Large intestine (tissue), 3 donors: ENCODE data around the gene CLC. TPM values are rescaled to one million over a fixed set of nuclear protein-coding genes. Genes with fewer than 3 reads are reported as not detected.
"Not testable (repeated sequence)": the region's sequence is repeated elsewhere in the genome, so short reads cannot be mapped to it uniquely, and the experiment has no call there.

Experiments used
- DNase-seq, 2 donors: peaks; one replicate each; pipeline versions ENCODE4 v3.0.0 to v3.0.0-alpha.2; 2013
- H3K27ac ChIP-seq: one replicate; pipeline ENCODE4 v1.5.1; 2013; ENCODE audit warnings: low read length
- H3K27me3 ChIP-seq: 2 replicates; pipeline ENCODE4 v1.6.1; 2013; ENCODE audit warnings: low read length; ENCODE audit not compliant: control insufficient read depth, insufficient read depth
- H3K36me3 ChIP-seq: 2 replicates; pipeline ENCODE4 v1.6.1; 2013; ENCODE audit warnings: low read length; ENCODE audit not compliant: control insufficient read depth, insufficient read depth
- H3K4me1 ChIP-seq: one replicate; pipeline ENCODE4 v1.6.1; 2013; ENCODE audit warnings: low read length; ENCODE audit not compliant: control insufficient read depth, insufficient read depth
- H3K4me3 ChIP-seq: one replicate; pipeline ENCODE4 v1.5.1; 2013; ENCODE audit warnings: low read length
- H3K9me3 ChIP-seq: one replicate; pipeline ENCODE4 v1.6.1; 2013; ENCODE audit warnings: mild to moderate bottlenecking, low read depth, low read length, moderate library complexity; ENCODE audit not compliant: control insufficient read depth
- WGBS: methylation state at CpG from one replicate; pipeline ENCODE4 v1.1.5; 2013; ENCODE audit warnings: low lambda C conversion rate; ENCODE audit not compliant: insufficient coverage; 5-methylcytosine and 5-hydroxymethylcytosine counted together
- polyA plus RNA-seq: library from polyadenylated mRNA; unstranded; fragments of 120-200 nt; gene quantifications from one replicate; pipeline ENCODE4 v1.2.1, GENCODE V29; 2013

Gene CLC
- polyA plus RNA-seq, 1 donor: 0.85 TPM

DNA sequence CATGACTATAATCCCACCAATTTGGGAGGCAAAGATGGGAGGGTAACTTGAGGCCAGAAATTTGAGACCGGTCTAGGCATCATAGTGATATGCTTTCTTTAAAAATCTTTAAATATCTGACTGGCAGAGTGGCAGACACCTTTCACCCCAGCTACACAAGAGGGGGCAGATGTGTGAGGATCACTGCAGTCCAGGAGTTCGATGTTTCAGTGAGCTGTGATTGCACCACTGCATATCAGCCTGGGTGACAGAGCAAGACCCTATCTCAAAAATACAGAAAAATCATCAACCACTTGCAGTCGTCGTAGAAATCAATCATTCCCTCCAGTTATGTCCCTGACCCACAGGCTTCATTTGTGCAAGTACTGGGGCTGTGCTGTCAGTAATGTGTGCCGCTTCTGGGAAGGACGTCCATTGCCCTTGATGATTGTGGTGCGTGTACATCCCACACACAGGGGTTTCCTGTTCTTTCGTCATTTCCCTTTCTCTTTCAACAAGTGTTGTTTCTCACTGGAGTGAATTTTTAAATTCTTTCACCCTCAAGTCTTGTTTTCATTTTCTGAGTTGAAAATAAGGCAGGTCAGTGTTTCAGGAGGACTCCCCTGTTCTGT is 32.1 kb downstream of the CLC start:
- Histone ChIP-seq H3K27me3 (no peaks in the 10 kb centered on the region), H3K4me1 (no peaks in the 10 kb centered on the region), H3K36me3 (no peaks in the 10 kb centered on the region), H3K9me3 (no peaks in the 10 kb centered on the region), H3K27ac (no peak overlapping the region), H3K4me3 (no peak overlapping the region)
- DNase-seq: no peak
- WGBS: no CpG with 5 or more reads among the region's 8 CpGs

DNA sequence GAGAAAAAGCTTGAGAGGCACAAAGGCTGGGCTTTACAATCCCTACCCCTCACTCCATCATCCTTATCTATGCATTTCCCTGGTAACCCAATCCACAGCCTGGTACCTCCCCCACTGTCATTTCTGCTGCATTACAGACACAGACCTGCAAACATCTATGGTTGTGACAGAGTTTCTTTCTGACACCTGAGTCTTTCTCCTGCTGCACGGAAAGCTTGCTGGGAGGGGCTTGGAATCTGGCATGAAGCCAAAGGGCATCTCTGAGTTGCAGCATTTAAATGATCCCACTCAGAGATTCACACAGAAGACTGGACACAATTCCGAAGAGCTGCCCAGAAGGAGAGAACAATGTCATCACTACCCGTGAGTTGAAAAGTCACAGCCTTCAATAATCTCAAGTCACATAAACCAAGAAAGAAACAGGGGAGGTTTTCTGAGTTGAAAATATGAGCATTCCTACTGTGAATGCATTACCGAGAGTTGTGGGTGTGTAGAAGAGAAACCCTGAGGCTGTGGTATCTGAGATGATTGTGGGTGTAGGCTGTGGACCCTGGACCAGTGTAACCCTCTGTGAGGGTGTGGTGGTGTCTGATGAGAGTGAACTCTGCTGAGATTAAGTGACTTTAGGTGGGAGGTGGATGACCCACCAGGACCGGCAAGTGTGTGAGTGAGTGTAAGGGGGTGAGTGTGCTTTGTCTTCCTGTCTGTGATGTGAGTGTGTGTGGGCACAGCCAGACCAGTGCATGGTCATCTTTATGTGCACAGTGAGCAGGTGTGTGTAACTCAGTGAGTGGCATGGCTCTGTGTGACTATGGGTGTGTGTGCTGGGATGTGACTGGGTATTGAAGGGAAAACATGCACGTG is 33.4 kb downstream of the CLC start, which contains the start of gene LGALS14:
TSS of gene LGALS14 (plus strand) at position 301 of the 864 bp plus-strand sequence. CDS start at position 349, 48 bp downstream.
- H3K27ac ChIP-seq: no peak within 1 kb of the TSS
- H3K9me3 ChIP-seq: no peaks in the 10 kb centered on the region
- WGBS: no CpG with 5 or more reads among the region's 6 CpGs
- no peak within 1 kb of the TSS for H3K4me3 ChIP-seq
- DNase-seq: peak; percentile 18 to 33
- no peaks in the 10 kb centered on the region for H3K36me3 ChIP-seq
- peaks cover 2% of the 10 kb centered on the region for H3K27me3 ChIP-seq
- H3K4me1 ChIP-seq: no peaks in the 10 kb centered on the region

- DNase-seq: no peak
- H3K36me3 ChIP-seq: no peaks in the 10 kb centered on the region
- no peaks in the 10 kb centered on the region for H3K9me3 ChIP-seq
- no peak overlapping the region for H3K4me3 ChIP-seq
- peaks cover 3% of the 10 kb centered on the region for H3K27me3 ChIP-seq
- no peaks in the 10 kb centered on the region for H3K4me1 ChIP-seq
- WGBS: 70% methylated on average over 2 of the region's 5 CpGs
- no peak overlapping the region for H3K27ac ChIP-seq
Measured at GRCh38 chr19:39701291-39701690, 36.5 kb downstream of the CLC start.

GRCh38 chr19:39698535-39698934 is 39.3 kb downstream of the CLC start:
- Histone ChIP-seq H3K9me3 (no peaks in the 10 kb centered on the region), H3K36me3 (no peaks in the 10 kb centered on the region)
- no peak for DNase-seq

DNA sequence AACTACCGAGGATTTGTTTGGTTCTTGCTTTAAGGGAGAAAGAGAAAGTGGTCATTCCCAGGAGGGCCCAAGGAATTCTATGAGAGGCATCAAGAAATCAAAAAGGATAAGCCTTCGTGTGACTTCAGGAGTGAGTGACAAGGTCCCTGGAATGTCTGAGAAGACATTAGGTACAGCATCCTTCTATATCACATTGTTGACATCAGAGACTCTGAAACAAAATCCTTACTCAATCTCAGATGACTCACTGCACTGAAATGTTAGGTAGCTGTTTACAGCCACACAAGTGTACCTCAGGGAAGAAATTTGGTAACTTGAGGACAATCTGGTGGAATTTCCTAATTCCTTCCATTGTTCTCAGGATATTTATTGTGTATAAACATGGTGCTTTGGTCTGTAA is 41.4 kb downstream of the CLC start:
- DNase-seq: no peak
- Histone ChIP-seq H3K9me3 (no peaks in the 10 kb centered on the region), H3K4me3 (no peak overlapping the region), H3K27me3 (peaks cover 5% of the 10 kb centered on the region), H3K27ac (no peak overlapping the region), H3K36me3 (no peaks in the 10 kb centered on the region), H3K4me1 (no peaks in the 10 kb centered on the region)
- WGBS: no CpG with 5 or more reads among the region's 2 CpGs

More at GRCh38 chr19:39698535-39698934, 39.3 kb downstream of the CLC start:
- Histone ChIP-seq H3K4me3 (no peak overlapping the region), H3K27ac (no peak overlapping the region), H3K4me1 (no peaks in the 10 kb centered on the region), H3K27me3 (peaks cover 5% of the 10 kb centered on the region)

DNA sequence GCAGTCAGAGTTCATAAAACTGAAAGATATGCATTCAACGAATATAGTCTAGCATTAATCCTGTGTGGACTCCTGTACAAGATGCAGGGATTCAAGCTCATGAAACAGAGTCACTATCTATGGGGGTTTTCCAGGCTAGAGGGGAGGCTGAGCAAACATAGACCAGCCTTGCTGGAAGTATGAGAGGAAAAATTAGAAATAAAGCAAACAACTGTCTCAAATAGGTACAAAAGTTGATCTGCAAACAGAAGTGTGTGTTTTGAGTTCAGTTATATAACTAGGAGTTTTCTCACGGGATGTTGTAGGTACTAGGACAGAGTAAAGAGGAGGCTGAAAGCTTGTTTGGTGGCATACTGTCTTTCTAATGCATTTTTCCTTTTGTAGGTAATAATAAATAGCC is 42.1 kb downstream of the CLC start:
- H3K4me1 ChIP-seq: no peaks in the 10 kb centered on the region
- no peaks in the 10 kb centered on the region for H3K9me3 ChIP-seq
- H3K27ac ChIP-seq: no peak overlapping the region
- 83% methylated on average over 1 of the region's 2 CpGs for WGBS
- no peaks in the 10 kb centered on the region for H3K36me3 ChIP-seq
- H3K4me3 ChIP-seq: no peak overlapping the region
- peaks cover 5% of the 10 kb centered on the region for H3K27me3 ChIP-seq
- no peak for DNase-seq

- no peak overlapping the region for H3K4me3 ChIP-seq
- no peaks in the 10 kb centered on the region for H3K9me3 ChIP-seq
- H3K27ac ChIP-seq: no peak overlapping the region
- WGBS: no CpG with 5 or more reads among the region's 1 CpG
- no peaks in the 10 kb centered on the region for H3K4me1 ChIP-seq
- no peaks in the 10 kb centered on the region for H3K36me3 ChIP-seq
- no peak for DNase-seq
- peaks cover 2% of the 10 kb centered on the region for H3K27me3 ChIP-seq
Measured at GRCh38 chr19:39692822-39693221, 45.0 kb downstream of the CLC start.

GRCh38 chr19:39692166-39692565 is 45.7 kb downstream of the CLC start:
- no peaks in the 10 kb centered on the region for H3K36me3 ChIP-seq
- no peaks in the 10 kb centered on the region for H3K4me1 ChIP-seq
- H3K4me3 ChIP-seq: no peak overlapping the region

DNA sequence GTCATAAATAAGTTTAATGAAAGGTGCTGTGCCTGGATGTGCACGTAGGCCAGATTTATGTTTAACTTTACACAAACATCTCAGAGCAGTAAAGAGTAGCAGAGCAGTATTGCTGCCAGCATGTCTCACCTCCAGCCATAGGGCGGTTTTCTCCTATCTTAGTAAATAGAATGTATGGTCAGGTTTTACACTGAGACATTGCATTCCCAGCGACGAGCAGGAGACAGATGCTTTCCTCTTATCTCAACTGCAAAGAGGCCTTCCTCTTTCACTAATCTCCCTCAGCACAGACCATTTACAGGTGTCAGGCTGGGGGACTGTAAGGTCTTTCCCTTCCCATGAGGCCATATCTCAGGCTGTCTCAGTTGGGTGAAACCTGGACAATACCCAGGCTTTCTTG is 49.2 kb downstream of the CLC start:
- not testable (repeated sequence) for H3K27ac ChIP-seq, H3K4me1 ChIP-seq, H3K9me3 ChIP-seq, H3K27me3 ChIP-seq, H3K36me3 ChIP-seq, H3K4me3 ChIP-seq
- no CpG with 5 or more reads among the region's 4 CpGs for WGBS
- peak in 1 of 2 donors; percentile 22 for DNase-seq

More at GRCh38 chr19:39692166-39692565, 45.7 kb downstream of the CLC start:
- Histone ChIP-seq H3K27ac (no peak overlapping the region), H3K27me3 (peaks cover 2% of the 10 kb centered on the region), H3K9me3 (no peaks in the 10 kb centered on the region)
- DNase-seq: no peak
- no CpG with 5 or more reads among the region's 3 CpGs for WGBS

- no peaks in the 10 kb centered on the region for H3K36me3 ChIP-seq
- H3K27ac ChIP-seq: no peak overlapping the region
- H3K27me3 ChIP-seq: peaks cover 4% of the 10 kb centered on the region
- no peaks in the 10 kb centered on the region for H3K4me1 ChIP-seq
- no peak for DNase-seq
- no peak overlapping the region for H3K4me3 ChIP-seq
- no CpG with 5 or more reads among the region's 3 CpGs for WGBS
- no peaks in the 10 kb centered on the region for H3K9me3 ChIP-seq
Measured at GRCh38 chr19:39686739-39687138, 51.1 kb downstream of the CLC start.
